ENCODE results near the gene CMSS1.

CMSS1 gene

DNA sequence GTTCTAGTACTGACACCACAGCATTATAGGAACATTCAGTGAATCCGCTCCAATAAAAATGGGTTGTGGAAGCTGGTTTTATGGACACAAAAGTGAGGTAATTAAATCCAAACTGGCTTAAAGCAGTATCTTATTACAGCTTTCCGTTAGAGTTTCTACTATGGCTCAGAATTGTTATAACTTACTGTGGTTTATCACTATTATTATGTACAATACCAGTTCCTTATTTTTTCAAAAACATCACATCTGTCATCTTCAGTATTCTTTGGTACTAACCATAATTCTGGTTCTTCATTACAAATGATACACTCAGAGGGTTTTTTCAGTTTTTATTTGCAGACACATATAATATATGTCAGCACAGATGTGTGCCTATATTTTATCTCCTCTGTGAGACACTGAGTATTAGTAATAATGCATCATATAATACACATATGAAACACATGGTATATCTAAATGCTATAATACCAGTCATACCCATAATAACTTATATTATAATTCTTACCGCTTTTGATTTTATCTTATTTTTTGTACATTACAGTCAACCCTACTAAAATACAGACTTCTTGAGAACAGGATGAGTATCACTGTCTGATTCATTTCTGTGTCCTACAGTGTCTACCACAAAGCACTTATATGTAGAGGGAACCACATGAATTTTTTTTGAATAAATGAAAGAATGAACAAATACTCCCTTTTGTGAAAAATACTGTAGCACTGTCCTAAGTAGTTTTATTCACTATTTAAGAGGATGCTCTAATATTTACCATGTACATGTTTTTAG, 39.0 kb downstream of the CMSS1 start:
- DNase-seq: no peak

DNA sequence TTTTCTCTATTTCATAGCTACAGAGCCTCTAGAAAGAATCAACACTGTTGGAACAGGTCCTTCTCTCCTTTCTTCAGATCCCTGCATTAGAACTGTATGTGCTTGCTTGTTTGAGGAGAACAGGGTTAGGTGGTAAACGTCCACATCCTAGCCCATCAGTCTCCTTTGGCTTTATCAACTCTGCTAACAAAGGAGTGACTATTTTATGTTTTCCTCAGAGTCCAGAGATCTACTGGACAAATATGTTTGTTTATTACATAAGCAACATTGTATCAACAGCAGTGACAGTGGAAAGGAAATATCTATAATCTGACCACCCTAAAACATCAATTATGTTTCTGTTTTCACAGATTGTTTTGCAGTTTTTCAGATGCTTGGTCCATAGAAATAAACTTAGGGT, 39.6 kb downstream of the CMSS1 start:
- DNase-seq: no peak

DNA sequence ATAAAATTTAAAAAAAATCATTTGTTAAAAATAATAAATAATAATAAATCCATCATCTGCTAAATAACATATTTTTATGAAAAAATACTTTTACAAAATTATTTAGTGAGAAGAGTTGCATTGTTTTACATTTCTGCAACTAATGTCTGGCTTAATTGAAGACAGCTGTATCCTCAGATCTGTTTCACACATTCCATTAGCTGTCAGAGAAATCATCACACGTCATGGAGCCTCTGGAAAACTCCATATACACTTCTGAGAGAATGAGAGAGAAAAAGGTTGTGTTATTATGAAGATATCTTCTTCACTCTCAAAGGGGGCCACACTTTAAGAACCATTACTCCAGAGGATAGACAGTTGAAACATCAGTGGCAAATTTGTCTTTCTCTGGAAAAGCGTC, 40.8 kb downstream of the CMSS1 start:
- DNase-seq: no peak

DNA sequence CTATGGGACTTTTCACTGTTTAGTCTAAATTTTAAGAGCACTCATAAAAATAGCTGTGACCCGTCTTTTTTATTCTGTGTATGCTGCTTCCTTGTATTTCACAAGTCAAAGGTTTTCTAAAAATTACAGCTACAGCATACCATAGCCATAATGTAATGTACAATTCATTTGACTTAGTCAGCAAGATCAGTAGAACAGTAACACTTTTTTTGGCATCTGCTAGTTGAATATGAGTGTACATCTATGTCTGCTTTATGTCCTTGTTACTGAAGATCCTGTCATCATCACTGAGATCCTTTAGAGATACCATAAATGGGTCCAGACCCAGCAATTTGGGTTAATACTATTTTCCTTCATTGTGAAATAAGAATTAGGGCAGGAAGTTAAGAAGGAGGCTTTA, 42.2 kb downstream of the CMSS1 start:
- no peak for DNase-seq

DNA sequence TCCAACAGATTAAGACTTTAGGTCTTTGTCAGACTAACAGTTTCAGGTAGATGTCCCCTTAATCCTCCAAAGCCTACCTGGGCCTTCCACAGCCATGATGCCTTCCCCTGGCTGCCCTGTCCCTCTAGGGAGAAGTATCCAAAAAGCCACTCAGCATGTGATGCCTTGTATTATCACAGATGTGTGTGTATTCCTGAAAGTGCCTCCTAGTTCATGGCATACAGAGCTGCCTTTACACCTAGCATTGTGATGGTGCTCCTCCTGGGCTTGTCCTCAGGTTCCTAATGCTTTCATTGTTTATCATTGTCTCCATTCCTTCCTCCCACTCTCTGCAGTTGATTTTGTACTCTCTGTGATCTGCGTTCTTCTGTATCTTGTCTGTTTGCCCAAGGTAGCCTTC, 43.6 kb downstream of the CMSS1 start:
- DNase-seq: no peak

DNA sequence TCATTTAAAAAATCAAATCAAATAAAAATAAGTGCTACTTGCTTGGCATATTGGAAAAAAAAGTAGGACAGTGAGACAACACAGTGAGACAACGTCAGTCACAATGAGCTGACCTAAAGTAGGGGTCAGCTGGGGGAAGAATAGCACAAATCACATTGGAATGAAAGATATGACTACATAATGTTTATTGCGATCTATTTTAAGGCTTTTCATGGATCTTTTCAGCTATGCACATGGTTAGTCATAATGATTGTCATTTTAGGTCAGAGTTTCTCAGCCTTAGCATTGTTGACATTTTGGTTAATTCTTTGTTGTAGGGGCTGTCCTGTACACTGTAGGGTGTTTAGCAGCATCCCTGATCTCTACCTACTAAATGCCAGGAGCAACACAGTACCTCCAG, 44.5 kb downstream of the CMSS1 start:
- no peak for DNase-seq

DNA sequence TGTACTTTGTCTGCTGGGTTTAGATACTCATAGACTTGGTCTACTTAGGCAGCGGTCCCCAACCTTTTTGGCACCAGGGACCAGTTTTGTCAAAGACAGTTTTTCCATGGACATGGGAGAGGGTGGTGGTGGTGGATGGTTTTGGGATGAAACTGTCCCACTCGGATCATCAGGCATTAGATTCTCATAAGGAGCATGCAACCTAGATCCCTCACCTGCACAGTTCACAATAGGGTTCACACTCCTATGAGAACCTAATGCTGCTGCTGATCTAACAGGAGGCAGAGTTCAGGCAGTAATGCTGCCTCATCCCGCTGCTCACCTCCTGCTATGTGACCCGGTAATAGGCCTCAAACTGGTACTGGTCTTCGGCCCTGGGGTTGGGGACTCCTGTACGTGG, 45.3 kb downstream of the CMSS1 start:
- no peak for DNase-seq

DNA sequence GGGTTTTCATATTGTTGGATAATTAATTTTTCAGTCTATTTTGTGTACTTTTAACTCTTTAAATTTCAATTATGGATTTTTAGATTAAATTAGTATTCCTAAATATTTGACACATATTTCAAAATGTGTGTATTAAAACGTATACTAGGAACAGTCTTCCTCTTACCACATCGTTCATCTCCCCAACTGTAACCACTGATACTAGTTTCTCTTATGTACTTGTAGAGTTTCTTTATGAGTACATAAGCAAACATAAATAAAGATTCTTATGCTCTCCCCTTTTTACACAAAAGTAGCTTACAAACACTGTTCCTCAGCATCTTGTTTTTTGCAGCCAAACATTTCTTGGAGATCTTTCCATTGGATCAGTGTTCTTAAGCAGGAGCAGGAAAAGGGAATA, 45.9 kb downstream of the CMSS1 start:
- no peak for DNase-seq

DNA sequence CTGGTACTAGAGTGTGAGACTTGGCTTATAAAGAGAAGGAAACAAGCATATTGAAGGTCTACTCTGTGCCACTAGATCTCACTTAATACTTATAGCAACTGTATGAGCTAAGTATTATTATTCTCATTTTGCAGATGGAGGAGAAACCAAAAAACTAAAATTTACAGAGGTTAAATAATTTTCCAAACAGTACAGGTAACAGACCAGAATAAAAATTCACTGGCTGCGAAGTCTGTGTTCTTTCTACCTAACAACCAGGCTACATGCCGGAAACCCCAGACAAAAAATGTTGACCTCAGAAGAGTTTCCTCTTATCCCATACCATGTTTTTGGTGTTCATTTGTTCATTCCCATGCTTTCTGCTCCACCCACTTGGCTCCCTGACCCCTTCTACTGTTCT, 46.6 kb downstream of the CMSS1 start:
- no peak for DNase-seq

DNA sequence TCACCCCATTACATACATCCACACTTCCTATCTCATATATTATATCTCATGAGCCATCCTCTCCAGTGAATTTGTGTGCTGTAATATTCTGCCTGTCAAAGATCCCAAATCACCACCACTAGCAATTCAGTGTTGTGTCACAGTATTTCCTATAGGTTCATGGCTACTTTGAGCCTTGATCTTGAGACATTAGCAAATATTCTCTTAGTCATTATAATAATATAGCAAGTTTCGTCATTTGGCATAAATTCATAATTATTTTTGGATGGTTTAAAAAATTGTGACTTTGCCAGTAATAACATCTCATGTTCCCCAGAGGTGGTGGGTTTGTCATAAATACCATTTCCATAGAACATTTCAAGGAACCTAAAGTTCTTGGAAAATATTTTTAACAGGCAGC, 47.7 kb downstream of the CMSS1 start:
- no peak for DNase-seq

DNA sequence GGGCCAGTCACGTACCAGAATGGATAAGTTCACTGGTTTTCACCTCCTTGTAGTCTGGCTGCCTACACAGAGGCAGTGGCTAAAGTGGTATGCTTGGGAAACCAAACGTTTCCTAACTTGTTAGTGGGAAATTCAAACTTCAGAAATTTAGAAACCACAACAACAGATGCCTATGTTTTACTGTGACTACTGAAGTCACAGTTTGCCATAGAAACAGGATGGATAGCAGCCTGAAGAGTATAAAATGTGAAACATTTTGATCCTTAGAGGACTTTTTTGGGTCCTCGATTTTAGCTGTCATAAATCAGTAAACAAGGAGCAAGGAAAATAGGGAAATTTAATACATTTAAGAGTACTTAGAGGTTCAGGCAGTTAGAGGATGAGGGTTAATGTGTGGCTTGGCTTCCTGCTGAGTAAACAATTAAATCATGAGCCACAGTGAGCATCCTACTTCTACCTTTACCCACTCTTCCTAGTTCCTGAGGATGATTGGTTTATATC, 48.6 kb downstream of the CMSS1 start:
- no peak for DNase-seq

DNA sequence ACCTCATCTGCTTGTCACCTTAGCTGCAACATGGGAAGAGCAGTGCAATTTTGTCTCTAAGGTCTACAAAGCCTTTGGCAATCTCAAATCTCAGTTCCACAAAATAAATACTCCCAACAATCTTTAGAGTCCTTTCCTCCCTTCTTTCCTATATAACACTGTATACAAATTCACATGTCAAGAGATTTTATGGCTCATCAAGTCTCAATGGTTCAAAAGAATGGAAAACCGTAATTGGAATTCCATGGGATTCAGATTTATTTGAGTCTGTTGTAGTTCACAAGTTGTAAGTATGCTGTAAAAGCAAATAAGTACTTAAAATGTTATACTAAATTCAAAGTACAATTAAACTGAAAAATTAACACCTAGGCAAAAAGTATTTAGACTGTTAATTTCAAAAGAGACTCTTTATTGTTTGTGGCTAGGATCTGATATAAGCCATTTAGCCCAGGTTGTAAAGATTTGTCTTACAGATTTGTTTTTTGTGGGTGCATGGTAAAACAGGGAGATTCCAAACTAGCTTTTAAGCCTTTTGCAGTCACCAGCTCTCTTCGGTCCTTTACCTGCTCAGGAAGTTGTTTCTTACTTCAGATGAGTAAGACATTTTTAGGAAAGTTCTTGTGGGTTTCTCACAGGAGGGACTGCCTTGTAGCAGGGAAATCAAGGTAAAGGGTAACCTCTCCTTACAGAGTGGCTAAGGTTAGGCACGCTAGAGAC, 50.1 kb downstream of the CMSS1 start:
- no peak for DNase-seq

DNA sequence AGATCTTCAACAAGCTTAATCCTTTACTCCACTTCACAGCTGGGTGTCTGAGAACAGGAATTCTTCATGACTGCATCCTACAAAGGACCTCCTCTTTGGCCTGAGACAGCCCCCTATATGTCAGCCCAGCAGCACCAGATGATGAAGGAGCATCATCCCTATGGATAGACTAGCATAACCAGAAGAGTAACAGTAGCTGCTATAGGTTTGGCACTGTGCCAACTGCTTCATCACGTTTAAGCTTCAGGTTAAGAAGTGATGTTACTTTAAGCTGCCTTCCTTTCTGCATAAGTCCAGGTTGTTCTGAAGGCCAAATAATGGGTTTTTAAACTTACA, 50.6 kb downstream of the CMSS1 start:
- no peak for DNase-seq

DNA sequence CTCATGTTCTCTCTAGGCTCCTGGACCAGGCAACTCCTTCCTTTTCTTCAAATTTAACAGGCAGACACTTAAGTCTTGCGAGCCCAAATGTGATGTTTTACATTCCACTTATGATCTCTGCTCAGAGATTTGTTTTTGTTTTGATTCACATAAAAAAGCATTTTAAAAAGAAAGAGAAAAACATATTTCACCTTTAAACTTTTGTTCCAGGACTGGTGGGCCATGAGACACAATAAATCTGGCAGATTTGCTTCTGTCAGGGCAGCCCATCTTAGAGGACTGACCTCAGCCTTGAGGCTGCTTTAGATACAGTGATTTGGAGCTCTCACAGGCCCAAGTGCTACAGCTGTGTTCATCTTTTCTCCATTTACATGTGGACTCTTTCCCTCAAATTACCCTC, 52.0 kb downstream of the CMSS1 start:
- no peak for DNase-seq

DNA sequence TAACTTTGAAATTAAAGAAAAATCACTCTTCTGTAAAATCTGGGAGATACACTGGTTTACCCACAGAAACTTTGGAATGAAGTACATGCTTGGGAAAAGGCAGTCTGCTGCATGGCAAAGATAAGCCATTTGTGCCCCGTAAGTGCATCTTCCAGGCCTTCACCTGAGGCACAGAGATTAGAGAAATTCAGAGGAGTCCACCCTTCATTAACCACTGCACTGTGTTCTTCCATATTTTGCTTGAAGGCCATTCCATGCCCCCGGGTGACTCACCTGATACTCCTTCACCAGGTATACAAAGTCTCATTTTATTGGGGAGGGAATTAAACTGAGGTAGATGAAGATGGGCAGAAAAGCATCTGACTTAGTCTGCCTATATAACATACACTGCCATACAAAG, 53.0 kb downstream of the CMSS1 start:
- DNase-seq: no peak

DNA sequence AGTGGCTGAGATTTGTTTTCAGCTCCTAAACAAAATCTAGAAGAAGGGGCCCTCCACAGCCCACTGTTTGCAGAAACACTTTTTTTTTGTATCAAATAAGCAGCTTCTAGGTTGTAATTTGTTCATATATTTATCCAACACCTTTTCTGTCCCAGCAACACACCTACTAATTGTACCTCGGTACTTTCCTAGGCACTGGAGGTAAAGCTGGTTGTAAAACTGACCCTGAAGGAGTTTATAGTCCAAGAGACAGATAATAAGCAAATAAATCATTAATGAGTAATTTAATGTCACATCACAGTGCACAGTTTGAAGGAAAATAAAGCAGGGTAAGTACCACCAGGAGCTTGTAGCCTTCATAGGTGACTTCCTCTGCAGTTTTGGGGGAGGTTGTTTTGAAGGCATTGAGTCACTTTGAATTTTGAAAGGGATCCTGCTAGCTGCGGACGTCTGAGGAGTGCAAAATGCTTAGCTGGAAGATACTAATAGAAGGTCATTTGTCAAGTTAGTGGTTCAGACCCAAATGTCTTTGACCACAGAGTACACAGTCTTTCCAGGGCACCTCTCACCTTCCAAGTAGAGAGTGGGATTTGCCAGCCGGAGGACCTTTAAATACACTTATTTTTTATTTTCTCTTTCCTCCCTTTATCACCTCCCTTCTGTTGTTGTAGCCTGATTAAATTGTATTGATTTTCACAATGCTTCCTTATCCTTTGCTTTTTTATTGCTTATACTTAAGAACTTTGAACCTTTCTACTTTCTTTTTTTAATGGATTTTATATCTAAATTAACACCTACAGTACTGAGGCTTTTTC, 53.8 kb downstream of the CMSS1 start:
- DNase-seq: no peak

DNA sequence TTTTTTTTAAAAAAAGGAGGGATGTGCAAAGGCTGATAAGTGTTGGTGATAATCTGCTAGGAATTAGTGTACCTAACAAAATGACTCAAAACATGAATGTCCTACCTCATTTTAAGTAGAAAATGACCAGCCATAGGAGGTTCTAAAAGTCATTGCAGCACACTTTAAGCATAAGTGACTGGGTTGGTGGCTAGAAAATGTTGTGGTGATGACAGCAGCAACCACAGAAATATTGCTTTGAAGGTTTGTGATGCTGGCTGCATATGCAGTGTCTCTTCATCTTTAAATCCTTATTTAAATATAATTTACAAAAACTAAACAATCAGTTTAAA, 55.2 kb downstream of the CMSS1 start:
- DNase-seq: no peak

DNA sequence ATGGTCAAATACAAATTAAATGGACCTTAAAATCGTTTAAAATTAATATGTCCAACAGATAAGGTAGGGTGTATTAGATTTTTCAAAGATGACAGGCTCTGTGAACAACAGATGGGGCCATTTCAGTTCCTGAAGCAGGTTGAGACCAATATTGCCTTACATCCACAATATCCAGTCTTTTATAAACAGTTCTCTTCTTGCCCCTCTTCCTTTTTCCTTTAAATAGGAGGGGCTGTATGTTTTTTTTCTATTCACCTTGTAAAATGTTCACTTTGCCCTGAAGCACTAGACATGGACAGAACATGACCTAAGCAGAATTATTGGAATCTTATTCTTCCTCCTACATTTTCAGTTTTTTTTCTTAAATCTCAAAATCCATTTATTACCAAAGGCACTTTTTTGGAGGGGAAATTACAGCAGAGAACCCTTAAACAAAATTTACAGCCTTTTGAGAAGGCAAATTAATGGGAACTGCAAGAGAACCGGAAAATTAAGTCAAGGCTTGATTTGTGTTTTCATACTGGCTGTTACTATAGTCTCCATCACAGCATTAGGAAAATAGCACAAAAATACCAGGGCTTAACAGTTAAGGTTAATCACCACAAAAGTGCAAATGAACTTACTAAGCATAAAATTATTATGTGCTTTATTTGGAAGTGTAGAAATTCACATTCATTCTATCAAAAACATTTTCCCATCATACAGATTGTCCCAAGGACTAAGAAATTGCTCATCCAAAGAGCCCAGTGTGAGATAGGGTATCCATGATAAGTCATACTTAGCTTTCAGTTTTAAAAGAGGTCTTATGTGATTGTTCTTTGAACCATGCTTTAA, 55.8 kb downstream of the CMSS1 start:
- no peak for DNase-seq

DNA sequence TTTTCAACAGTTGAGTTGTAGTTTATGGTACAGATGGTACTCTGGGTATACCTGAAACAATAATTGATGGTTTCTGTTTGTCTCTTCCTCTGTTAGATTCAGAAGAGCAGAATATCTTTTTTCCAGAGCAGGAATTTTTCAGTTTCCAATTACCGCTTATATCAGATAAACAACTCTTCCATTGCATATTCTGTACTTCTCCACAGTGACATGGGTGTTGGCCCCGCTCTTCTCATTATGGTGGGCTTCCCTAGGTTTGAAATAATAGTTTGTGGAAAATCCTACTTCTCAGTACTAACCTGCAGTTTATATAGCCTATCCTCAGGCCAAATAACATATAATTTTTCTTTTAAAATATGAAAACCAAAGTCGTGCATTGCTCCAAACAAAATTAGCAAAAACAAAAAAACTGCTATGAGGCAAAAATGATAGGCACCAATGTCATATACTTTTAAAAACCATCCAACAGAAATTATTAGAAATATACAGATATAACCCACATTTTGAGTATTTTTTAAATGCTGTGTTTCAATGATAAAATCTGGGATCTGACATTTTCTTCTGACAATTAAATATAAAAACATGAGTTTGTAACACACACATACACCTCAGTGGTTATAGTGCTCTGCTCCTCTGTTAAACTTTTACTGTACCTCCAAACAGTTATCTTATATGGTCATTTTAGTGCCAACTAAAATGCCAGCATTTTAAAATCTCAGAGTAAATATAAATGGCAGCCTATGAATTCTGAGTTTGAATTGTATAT, 56.8 kb downstream of the CMSS1 start:
- DNase-seq: no peak

DNA sequence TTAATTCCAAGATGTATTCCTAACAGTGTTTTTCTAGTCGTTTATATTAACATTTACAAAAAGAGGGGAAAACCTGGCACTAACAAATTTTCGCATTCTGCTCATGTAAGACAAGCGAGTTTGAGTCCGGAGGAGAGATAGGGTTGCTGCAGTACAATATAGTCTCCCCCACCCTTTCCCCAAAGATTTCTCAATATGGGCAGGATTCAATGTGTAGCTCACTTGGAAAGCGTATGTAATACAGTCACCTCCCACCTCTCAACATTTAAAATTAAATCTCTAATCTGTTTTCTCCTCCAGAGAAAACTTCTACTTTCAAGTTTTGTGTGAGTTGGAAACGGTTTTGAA, 57.9 kb downstream of the CMSS1 start:
- DNase-seq: no peak

DNA sequence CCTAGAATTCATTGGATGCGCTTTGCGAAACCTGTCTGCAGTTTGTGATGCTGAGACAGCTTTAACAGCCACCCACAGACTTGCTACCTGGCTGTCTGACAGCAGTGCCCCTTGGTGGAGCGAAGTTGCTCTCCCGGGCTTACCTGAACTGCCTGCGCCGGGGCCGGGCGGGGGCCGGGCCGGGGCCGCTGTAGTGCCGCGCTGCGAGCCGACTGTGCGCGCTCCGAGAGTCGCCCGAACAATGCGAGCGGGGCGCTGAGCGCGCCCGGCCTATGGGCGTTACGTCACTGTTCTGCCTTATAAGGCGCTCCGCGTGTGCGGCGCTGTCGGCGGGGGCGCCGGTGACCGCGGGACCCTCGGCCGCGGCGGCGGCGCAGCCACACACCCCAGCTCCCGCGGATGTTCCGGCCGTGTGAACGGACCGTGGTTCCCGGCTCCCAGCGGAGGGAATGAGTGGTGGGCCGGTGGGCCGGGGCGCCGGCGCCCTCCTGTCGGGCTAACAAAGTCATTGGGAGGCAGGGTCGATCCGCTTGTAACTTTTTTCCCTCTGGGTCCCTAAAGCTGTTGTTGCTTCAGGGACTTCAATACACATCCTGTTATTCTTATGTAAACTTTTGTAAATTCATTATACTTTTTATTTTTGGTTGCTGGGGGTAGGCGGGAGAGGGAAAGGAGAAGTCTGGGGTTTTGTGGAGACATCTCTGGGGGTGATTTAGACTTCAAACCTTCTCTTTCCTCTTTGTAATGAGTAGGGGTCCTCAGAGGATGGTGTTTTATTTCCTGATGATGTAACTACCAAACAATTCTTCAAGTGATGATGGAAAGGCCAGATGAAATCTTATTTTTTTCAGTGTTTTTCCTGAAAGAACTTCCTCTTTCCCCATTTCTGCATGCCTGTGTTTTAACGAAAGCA, 58.5 kb downstream of the CMSS1 start:
- DNase-seq: peak; percentile 60
